Ishikawa (cell line): ENCODE results near the gene NETO2.

Source experiments
- EGR1 ChIP-seq: IDR thresholded peaks from 2 replicates; pipeline ENCODE4 v1.6.1; 2012
- EP300 ChIP-seq: IDR thresholded peaks from 2 replicates; pipeline ENCODE4 v1.6.1; 2012; ENCODE audit warnings: borderline replicate concordance
- FOXM1 ChIP-seq: IDR thresholded peaks from 2 replicates; pipeline ENCODE4 v1.6.1; 2012; ENCODE audit warnings: low read depth, borderline replicate concordance
- RAD21 ChIP-seq: IDR thresholded peaks from 2 replicates; pipeline ENCODE4 v1.6.1; 2012; ENCODE audit warnings: low read depth
- USF1 ChIP-seq: IDR thresholded peaks from 2 replicates; pipeline ENCODE4 v1.6.1; 2012
- ZBTB7A ChIP-seq: IDR thresholded peaks from 2 replicates; pipeline ENCODE4 v1.6.1; 2012; ENCODE audit warnings: low read depth

GRCh38 chr16:47034455-47034854 is 109.3 kb downstream of the NETO2 start:
- no peak for TF ChIP-seq EGR1
- TF ChIP-seq USF1 = no peak
- TF ChIP-seq EP300 = no peak
- no peak for TF ChIP-seq ZBTB7A
- TF ChIP-seq FOXM1 = no peak
- no peak for TF ChIP-seq RAD21
